GM13977 (cell line): ENCODE measurements around the gene HSPA12A.

Experiments
- DNase-seq: peaks from one replicate; pipeline ENCODE4 v3.0.0; 2012; ENCODE audit warnings: low spot score
- CTCF ChIP-seq: IDR thresholded peaks from 2 replicates; pipeline ENCODE4 v1.5.1; 2012; ENCODE audit warnings: mild to moderate bottlenecking, control low read depth; ENCODE audit not compliant: insufficient read depth; ENCODE audit errors: extremely low read depth, missing control alignments
- in situ Hi-C: fragments of 300-500 bp; cut with MboI; formaldehyde crosslinking; loops from one replicate; pipeline ENCODE4 v1.12.0; 2022; ENCODE audit warnings: low sequenced_read_pairs, low pct_unique_long_range_greater_than_20kb, mixed read lengths, inconsistent platforms; ENCODE audit not compliant: unreplicated experiment

Gene HSPA12A

DNA sequence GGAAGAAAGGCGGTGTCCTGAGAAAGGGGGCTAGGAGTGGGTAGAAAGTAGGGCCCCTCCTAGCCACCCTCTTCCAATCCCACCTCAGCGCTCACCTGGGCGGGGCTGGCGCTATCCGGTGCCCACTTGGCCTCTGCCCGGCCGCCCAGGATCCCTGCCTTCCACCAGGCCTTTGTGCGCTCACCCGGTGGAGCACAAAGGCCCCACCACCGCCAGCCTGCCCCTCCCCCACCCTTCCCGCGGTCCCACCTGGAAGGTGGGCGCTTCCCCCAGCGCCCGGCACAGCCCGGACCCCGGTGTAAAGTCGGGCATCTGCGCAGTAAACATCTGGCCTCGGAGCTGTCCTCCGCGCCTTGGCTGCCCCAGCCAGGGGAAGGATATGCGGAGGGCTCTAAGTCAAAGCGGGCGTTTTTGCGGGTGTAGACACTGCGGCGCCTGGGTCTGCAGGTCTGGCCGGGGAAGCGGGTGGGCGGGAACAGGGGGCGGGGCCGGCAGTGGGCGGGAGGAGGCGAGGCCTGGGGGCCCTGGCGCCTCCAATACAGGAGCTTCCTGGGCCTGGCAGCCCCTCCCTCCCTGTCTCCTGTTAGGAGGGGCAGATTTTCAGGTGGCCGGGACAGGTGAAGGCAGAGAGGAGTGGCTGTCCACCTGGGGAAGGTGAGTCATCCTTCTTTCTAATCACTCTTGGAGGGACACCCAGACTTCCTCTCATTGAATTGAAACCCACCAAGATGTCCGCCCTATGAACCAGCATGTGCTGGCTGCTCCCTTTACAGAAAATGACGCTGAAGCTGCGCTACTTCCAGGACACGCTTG lies 72.3 kb downstream of the HSPA12A start:
- DNase-seq = no peak
- TF ChIP-seq CTCF = no peak
- in situ Hi-C loops = no loop called here

- TF ChIP-seq CTCF = no peak
- in situ Hi-C loops = no loop called here
- no peak for DNase-seq
These were observed 73.3 kb downstream of the HSPA12A start for GRCh38 chr10:116669080-116669479.

DNA sequence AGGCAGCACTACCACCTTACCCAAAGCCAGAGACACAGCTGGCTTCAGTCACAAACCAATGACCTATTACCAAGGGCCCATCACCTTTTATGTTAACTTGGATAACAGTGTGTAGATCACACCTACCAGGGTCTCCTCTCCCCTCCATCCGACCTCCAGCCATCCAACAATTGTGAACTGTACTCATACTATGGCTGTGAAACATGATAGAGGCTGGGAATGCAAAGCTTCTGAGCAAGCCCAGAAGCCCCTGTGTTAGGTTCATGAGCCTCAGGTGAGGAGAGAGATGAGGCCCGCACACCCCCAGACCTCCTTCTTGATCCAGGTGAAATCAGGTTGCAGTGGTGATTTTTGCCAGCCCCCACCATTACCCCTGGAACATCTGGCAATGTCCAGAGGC lies 73.9 kb downstream of the HSPA12A start:
- no peak for DNase-seq
- in situ Hi-C loops = no loop called here
- TF ChIP-seq CTCF = no peak

DNA sequence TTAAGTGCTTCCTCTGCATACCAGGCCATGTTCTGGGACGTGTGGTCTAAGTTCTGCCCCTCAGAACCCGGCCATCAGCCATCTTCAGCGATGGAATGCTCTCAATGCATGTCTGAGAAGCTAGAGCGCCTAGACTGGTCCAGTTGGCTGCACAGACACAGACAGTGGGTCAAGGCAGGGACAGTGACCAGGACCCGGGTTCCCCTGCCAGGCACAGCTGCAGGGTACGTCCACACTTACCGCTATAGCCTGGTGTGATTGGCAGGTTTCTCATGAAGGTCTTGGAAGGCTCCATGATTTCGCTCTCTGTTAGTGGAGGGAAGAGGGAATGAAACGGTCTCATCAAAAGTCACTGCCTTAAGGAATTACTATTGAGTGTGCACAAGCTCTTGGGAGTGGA lies 74.3 kb downstream of the HSPA12A start:
- in situ Hi-C loops = no loop called here
- TF ChIP-seq CTCF = no peak
- DNase-seq = no peak

DNA sequence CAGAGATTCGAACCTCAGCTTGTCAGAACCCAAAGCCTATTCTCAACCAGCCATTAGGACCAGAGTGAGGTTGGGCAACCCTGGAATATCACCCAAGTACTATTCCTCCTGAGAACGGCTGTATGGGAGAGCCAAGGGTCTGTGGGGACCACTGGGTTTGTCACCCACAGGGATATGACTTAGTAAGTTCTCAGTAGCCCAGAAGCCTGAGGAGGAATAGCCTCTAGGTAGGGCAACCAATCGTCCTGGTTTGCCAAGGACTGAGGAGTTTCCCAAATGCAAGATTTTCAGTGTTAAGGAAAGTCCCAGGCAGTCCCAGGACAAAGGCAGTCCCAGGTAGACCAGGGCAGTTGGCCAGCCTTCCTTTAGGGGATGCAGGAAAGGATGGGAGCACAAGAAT lies 74.9 kb downstream of the HSPA12A start:
- in situ Hi-C loops = no loop called here
- no peak for DNase-seq

DNA sequence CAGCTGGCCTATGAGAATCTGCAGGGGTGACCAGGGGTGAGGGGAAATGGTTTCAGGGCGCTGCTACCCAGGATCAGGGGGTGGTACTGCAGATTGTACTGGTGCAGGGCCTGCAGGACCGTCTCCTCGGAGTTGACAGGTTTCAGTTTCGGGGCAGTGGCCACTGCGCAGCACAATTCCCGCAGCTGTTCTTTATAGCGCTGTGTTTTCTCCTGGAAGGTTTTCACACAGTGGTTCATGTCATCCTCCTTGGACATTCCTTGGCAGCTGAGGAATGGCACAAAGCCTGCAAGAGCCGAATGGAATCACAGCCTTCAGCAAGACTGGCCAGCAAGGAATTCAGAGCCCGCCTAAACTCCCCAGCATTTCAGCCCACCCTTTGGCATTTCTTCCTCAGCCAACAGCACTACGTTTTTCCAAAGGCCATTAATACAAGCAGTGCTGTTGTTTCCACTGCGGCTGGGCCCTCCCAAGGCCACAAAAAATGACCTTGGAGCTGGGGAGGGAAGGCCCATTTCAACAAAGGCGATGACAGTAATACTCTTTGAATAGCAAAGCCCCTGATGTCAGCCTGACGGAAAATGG lies 76.7 kb downstream of the HSPA12A start:
- no peak for DNase-seq
- in situ Hi-C loops = no loop called here
- TF ChIP-seq CTCF = no peak

More for the DNA sequence above, 74.9 kb downstream of the HSPA12A start:
- TF ChIP-seq CTCF = no peak
